H9 (cell line): ENCODE data around the gene TPD52L1. TPM values are rescaled to one million over a fixed set of nuclear protein-coding genes. Genes with fewer than 3 reads are reported as not detected.

Experiments used
- DNase-seq: peaks from one replicate; pipeline ENCODE4 v3.0.0-alpha.2; 2017
- H2AFZ ChIP-seq: one replicate; pipeline ENCODE4 v1.6.1; 2013; ENCODE audit warnings: mild to moderate bottlenecking, low read length, control low read depth, moderate library complexity
- H2AK5ac ChIP-seq: 2 replicates; pipeline ENCODE4 v1.6.1; 2013; ENCODE audit warnings: low read length, control low read depth, mixed read lengths; ENCODE audit not compliant: insufficient read length
- H2BK120ac ChIP-seq: one replicate; pipeline ENCODE4 v1.6.1; 2013; ENCODE audit warnings: low read depth, mild to moderate bottlenecking, low read length, control low read depth, inconsistent platforms; ENCODE audit not compliant: poor library complexity, severe bottlenecking
- H2BK12ac ChIP-seq: 2 replicates; pipeline ENCODE4 v1.6.1; 2013; ENCODE audit warnings: low read length, control low read depth, mixed read lengths, low read depth; ENCODE audit not compliant: insufficient read length
- H2BK15ac ChIP-seq: 2 replicates; pipeline ENCODE4 v1.6.1; 2013; ENCODE audit warnings: low read depth, low read length, control low read depth
- H2BK20ac ChIP-seq: one replicate; pipeline ENCODE4 v1.6.1; 2013; ENCODE audit warnings: low read depth, mild to moderate bottlenecking, low read length, control low read depth, inconsistent platforms; ENCODE audit not compliant: poor library complexity, severe bottlenecking
- H2BK5ac ChIP-seq: 2 replicates; pipeline ENCODE4 v1.6.1; 2013; ENCODE audit warnings: low read length, control low read depth, mixed read lengths; ENCODE audit not compliant: insufficient read length
- H3K14ac ChIP-seq: 2 replicates; pipeline ENCODE4 v1.6.1; 2013; ENCODE audit warnings: low read length, control low read depth; ENCODE audit not compliant: insufficient read depth
- H3K18ac ChIP-seq: 2 replicates; pipeline ENCODE4 v1.6.1; 2013; ENCODE audit warnings: low read depth, mild to moderate bottlenecking, mixed read lengths, low read length, control low read depth; ENCODE audit not compliant: insufficient read length
- H3K23ac ChIP-seq: 2 replicates; pipeline ENCODE4 v1.6.1; 2013; ENCODE audit warnings: low read length, control low read depth, mixed read lengths, low read depth; ENCODE audit not compliant: insufficient read length
- H3K23me2 ChIP-seq: 2 replicates; pipeline ENCODE4 v1.6.1; 2013; ENCODE audit warnings: low read depth, mild to moderate bottlenecking, mixed read lengths, low read length, control low read depth; ENCODE audit not compliant: insufficient read length, poor library complexity, severe bottlenecking
- H3K27ac ChIP-seq: 2 replicates; pipeline ENCODE4 v1.5.1; 2013; ENCODE audit warnings: low read length, control low read depth, mixed read lengths, low read depth; ENCODE audit not compliant: insufficient read length
- H3K27me3 ChIP-seq: 2 replicates; pipeline ENCODE4 v1.6.1; 2013; ENCODE audit warnings: low read length, control low read depth, inconsistent platforms; ENCODE audit not compliant: insufficient read depth
- H3K4ac ChIP-seq: 2 replicates; pipeline ENCODE4 v1.6.1; 2013; ENCODE audit warnings: low read depth, mild to moderate bottlenecking, control low read depth, inconsistent platforms, low read length, moderate library complexity
- H3K4me1 ChIP-seq: 2 replicates; pipeline ENCODE4 v1.6.1; 2013; ENCODE audit warnings: low read length, control low read depth, inconsistent platforms; ENCODE audit not compliant: insufficient read depth
- H3K4me2 ChIP-seq: 2 replicates; pipeline ENCODE4 v1.6.1; 2013; ENCODE audit warnings: low read length, control low read depth, mixed read lengths; ENCODE audit not compliant: insufficient read length, insufficient read depth
- H3K56ac ChIP-seq: 2 replicates; pipeline ENCODE4 v1.6.1; 2013; ENCODE audit warnings: low read depth, mild to moderate bottlenecking, mixed read lengths, low read length, control low read depth; ENCODE audit not compliant: insufficient read length
- H3K79me1 ChIP-seq: 2 replicates; pipeline ENCODE4 v1.6.1; 2013; ENCODE audit warnings: low read depth, mild to moderate bottlenecking, moderate library complexity, low read length, control low read depth, inconsistent platforms; ENCODE audit not compliant: insufficient read depth, poor library complexity, severe bottlenecking
- H3K79me2 ChIP-seq: 2 replicates; pipeline ENCODE4 v1.6.1; 2013; ENCODE audit warnings: low read length, control low read depth, inconsistent platforms; ENCODE audit not compliant: insufficient read depth
- H3K9ac ChIP-seq: 2 replicates; pipeline ENCODE4 v1.6.1; 2013; ENCODE audit warnings: low read length, control low read depth, mixed read lengths; ENCODE audit not compliant: insufficient read length; ENCODE audit errors: extremely low read depth
- H3K9me3 ChIP-seq: one replicate; pipeline ENCODE4 v1.6.1; 2013; ENCODE audit warnings: low read depth, low read length, inconsistent platforms; ENCODE audit not compliant: control insufficient read depth
- H3T11ph ChIP-seq: one replicate; pipeline ENCODE4 v1.6.1; 2013; ENCODE audit warnings: mild to moderate bottlenecking, low read length, control low read depth, inconsistent platforms
- H4K20me1 ChIP-seq: one replicate; pipeline ENCODE4 v1.6.1; 2013; ENCODE audit not compliant: control insufficient read depth, insufficient read length, insufficient read depth
- H4K5ac ChIP-seq: 2 replicates; pipeline ENCODE4 v1.6.1; 2013; ENCODE audit warnings: low read depth, mild to moderate bottlenecking, mixed read lengths, low read length, control low read depth; ENCODE audit not compliant: insufficient read length
- H4K8ac ChIP-seq: replicated peaks from 2 replicates; pipeline ENCODE4 v1.6.1; 2013; ENCODE audit warnings: low read length, control low read depth, mixed read lengths, low read depth; ENCODE audit not compliant: insufficient read length
- H4K91ac ChIP-seq: 2 replicates; pipeline ENCODE4 v1.6.1; 2013; ENCODE audit warnings: low read depth, mild to moderate bottlenecking, moderate library complexity, mixed read lengths, low read length, control low read depth; ENCODE audit not compliant: insufficient read length
- H3K27ac Mint-ChIP-seq, 3 experiments: 2 replicates in 2 of 3; 3 replicates in 1 of 3; pipeline ENCODE4 v1.8.0; 2020 to 2021; ENCODE audit warnings: mixed read lengths in 3 of 3, mild to moderate bottlenecking in 1 of 3, moderate library complexity in 1 of 3
- H3K27me3 Mint-ChIP-seq: 2 replicates; pipeline ENCODE4 v1.8.0; 2021; ENCODE audit warnings: low read depth, mild to moderate bottlenecking, moderate library complexity, mixed read lengths
- H3K36me3 Mint-ChIP-seq, 3 experiments: 2 replicates in 2 of 3; 3 replicates in 1 of 3; pipeline ENCODE4 v1.8.0; 2020 to 2021; ENCODE audit warnings: low read depth in 3 of 3, mixed read lengths in 3 of 3; ENCODE audit not compliant: insufficient read depth in 1 of 3
- H3K4me1 Mint-ChIP-seq, 2 experiments: 2 replicates each; pipeline ENCODE4 v1.8.0; 2020; ENCODE audit warnings: mixed read lengths in 2 of 2
- H3K4me3 Mint-ChIP-seq, 2 experiments: 2 replicates in 1 of 2; 3 replicates in 1 of 2; pipeline ENCODE4 v1.8.0; 2020 to 2021; ENCODE audit warnings: mild to moderate bottlenecking in 2 of 2, mixed read lengths in 2 of 2, moderate library complexity in 1 of 2
- H3K9me3 Mint-ChIP-seq, 2 experiments: 2 replicates in 1 of 2; 3 replicates in 1 of 2; pipeline ENCODE4 v1.8.0; 2020; ENCODE audit warnings: mild to moderate bottlenecking in 2 of 2, mixed read lengths in 2 of 2, moderate library complexity in 1 of 2
- CTCF ChIP-seq: fragments of 200-600 bp; sonication (generic); conservative IDR thresholded peaks from 3 replicates; pipeline ENCODE4 v1.8.0; 2021; ENCODE audit warnings: antibody characterized with exemption, mild to moderate bottlenecking
- WGBS: extraction: QIAGEN DNeasy Blood & Tissue Kit; methylation state at CpG from one replicate; pipeline ENCODE4 v1.1.7; 2013; ENCODE audit warnings: missing lambda C conversion rate, low lambda C conversion rate, mixed read lengths; ENCODE audit not compliant: insufficient read length; ENCODE audit errors: extremely low coverage; 5-methylcytosine and 5-hydroxymethylcytosine counted together
- total RNA-seq: library from RNA; stranded (reverse); gene quantifications from 2 replicates; pipeline ENCODE4 v1.2.1, GENCODE V29; 2021

TPD52L1 gene
- total RNA-seq, 1 experiment from 2014 or later, result 6.6 TPM

GRCh38 chr6:125267806-125268523, 114.4 kb downstream of the TPD52L1 start:
- no peak overlapping the region for H2BK12ac ChIP-seq
- H3K79me1 ChIP-seq, result no peaks in the 10 kb centered on the region
- H4K5ac ChIP-seq, result no peak overlapping the region
- Mint-ChIP-seq H3K4me3 (no peak overlapping the region), H3K27ac (no peak overlapping the region; a peak in 1 of 7 replicates), H3K4me1 (peaks cover 2% of the 10 kb centered on the region in 2 experiments; a peak in 3 of 4 replicates), H3K27me3 (no peaks in the 10 kb centered on the region), H3K9me3 (no peaks in the 10 kb centered on the region), H3K36me3 (peaks cover 0 to 13% (median 5%) of the 10 kb centered on the region in 3 experiments; a peak in 2 of 7 replicates)
- no peaks in the 10 kb centered on the region for H3K4me1 ChIP-seq
- no peak for TF ChIP-seq CTCF
- no CpG with 5 or more reads among the region's 12 CpGs for WGBS
- H3T11ph ChIP-seq, result no peak overlapping the region
- H2BK120ac ChIP-seq, result no peak overlapping the region
- no peak overlapping the region for H3K4me2 ChIP-seq
- no peak overlapping the region for H2BK5ac ChIP-seq
- no peak overlapping the region for H4K8ac ChIP-seq
- no peaks in the 10 kb centered on the region for H3K79me2 ChIP-seq
- H3K23ac ChIP-seq, result no peak overlapping the region
- H3K27ac ChIP-seq, result no peak overlapping the region
- no peak overlapping the region for H2BK15ac ChIP-seq
- no peaks in the 10 kb centered on the region for H4K20me1 ChIP-seq
- H3K4ac ChIP-seq, result no peak overlapping the region
- H3K18ac ChIP-seq, result no peak overlapping the region
- H2AK5ac ChIP-seq, result no peak overlapping the region
- H3K56ac ChIP-seq, result no peak overlapping the region
- DNase-seq, result no peak
- H3K27me3 ChIP-seq, result no peaks in the 10 kb centered on the region
- no peak overlapping the region for H2BK20ac ChIP-seq
- no peaks in the 10 kb centered on the region for H3K9me3 ChIP-seq
- no peak overlapping the region for H2AFZ ChIP-seq
- no peak overlapping the region for H3K9ac ChIP-seq
- H4K91ac ChIP-seq, result no peak overlapping the region
- no peaks in the 10 kb centered on the region for H3K23me2 ChIP-seq
- no peak overlapping the region for H3K14ac ChIP-seq
